H1 (cell line): ENCODE data around the gene MYLIP.

Source experiments
- EZH2 ChIP-seq: fragments of 200-600 bp; sonication (generic); IDR thresholded peaks from 2 replicates; pipeline ENCODE4 v1.7.1; 2012; ENCODE audit warnings: low read depth, mild to moderate bottlenecking, moderate library complexity, low read length, inconsistent platforms; ENCODE audit not compliant: severe bottlenecking
- GABPA ChIP-seq: IDR thresholded peaks from 2 replicates; pipeline ENCODE4 v1.6.1; 2011; ENCODE audit warnings: mild to moderate bottlenecking, low read length, moderate library complexity, borderline replicate concordance; ENCODE audit not compliant: insufficient read depth
- JUND ChIP-seq: IDR thresholded peaks from 2 replicates; pipeline ENCODE4 v1.6.1; 2011; ENCODE audit warnings: mild to moderate bottlenecking, improper control_type of control experiment, low read length
- KDM1A ChIP-seq: fragments of 200-600, 300-600 bp; sonication (generic); IDR thresholded peaks from 2 replicates; pipeline ENCODE4 v1.7.1; 2016; ENCODE audit warnings: mild to moderate bottlenecking, low read length, borderline replicate concordance
- POLR2A ChIP-seq, 2 experiments: IDR thresholded peaks; 1 replicate in 1 of 2; 2 replicates in 1 of 2; pipeline ENCODE4 v1.6.1; 2011; ENCODE audit warnings: low read depth in 2 of 2, low read length in 2 of 2, mild to moderate bottlenecking in 2 of 2; ENCODE audit errors: control extremely low read depth in 1 of 2
- RAD21 ChIP-seq, 2 experiments: IDR thresholded peaks in 1 of 2; conservative IDR thresholded peaks in 1 of 2; 2 replicates each; pipeline ENCODE4 v1.6.1; 2011; ENCODE audit warnings: low read depth in 2 of 2, low read length in 2 of 2, improper control_type of control experiment in 1 of 2, inconsistent platforms in 1 of 2, mild to moderate bottlenecking in 1 of 2, moderate library complexity in 1 of 2
- RFX5 ChIP-seq: IDR thresholded peaks from 2 replicates; pipeline ENCODE4 v1.6.1; 2011; ENCODE audit warnings: low read depth, low read length, improper control_type of control experiment, borderline replicate concordance
- USF2 ChIP-seq: IDR thresholded peaks from 2 replicates; pipeline ENCODE4 v1.6.1; 2011; ENCODE audit warnings: low read length, improper control_type of control experiment
- TF ChIP-seq, protein P1 (sequence below), 3 experiments: IDR thresholded peaks; 1 replicate in 2 of 3; 2 replicates in 1 of 3; pipeline versions ENCODE4 v1.5.1 to v1.6.1; 2011; ENCODE audit warnings: low read length in 3 of 3, mild to moderate bottlenecking in 3 of 3, inconsistent platforms in 2 of 3, low read depth in 1 of 3, moderate library complexity in 1 of 3; ENCODE audit not compliant: insufficient read depth in 1 of 3; ENCODE audit errors: control extremely low read depth in 1 of 3

- TF ChIP-seq, protein P1, sequence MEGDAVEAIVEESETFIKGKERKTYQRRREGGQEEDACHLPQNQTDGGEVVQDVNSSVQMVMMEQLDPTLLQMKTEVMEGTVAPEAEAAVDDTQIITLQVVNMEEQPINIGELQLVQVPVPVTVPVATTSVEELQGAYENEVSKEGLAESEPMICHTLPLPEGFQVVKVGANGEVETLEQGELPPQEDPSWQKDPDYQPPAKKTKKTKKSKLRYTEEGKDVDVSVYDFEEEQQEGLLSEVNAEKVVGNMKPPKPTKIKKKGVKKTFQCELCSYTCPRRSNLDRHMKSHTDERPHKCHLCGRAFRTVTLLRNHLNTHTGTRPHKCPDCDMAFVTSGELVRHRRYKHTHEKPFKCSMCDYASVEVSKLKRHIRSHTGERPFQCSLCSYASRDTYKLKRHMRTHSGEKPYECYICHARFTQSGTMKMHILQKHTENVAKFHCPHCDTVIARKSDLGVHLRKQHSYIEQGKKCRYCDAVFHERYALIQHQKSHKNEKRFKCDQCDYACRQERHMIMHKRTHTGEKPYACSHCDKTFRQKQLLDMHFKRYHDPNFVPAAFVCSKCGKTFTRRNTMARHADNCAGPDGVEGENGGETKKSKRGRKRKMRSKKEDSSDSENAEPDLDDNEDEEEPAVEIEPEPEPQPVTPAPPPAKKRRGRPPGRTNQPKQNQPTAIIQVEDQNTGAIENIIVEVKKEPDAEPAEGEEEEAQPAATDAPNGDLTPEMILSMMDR (IDR thresholded peaks at IDR 0.05; ENCODE audit: control extremely low read depth in 1 of 3, insufficient read depth in 1 of 3, low read depth in 1 of 3, low read length in 3 of 3): no peak
- TF ChIP-seq GABPA (no peak), JUND (no peak), RAD21 (IDR thresholded peaks at IDR 0.05 in 1 of 2, conservative IDR thresholded peaks at IDR 0.05 in 1 of 2; ENCODE audit: low read depth in 2 of 2, low read length in 2 of 2) (no peak), KDM1A (no peak), EZH2 (no peak), RFX5 (no peak), USF2 (no peak), POLR2A (IDR thresholded peaks at IDR 0.05; ENCODE audit: control extremely low read depth in 1 of 2, low read depth in 2 of 2, low read length in 2 of 2) (no peak)
Measured at GRCh38 chr6:16158943-16159557, 30.2 kb downstream of the MYLIP start.
